Loucy (cell line): ENCODE results near the gene ISLR.

Source experiments
- CTCF ChIP-seq: fragments of 200-600 bp; sonication (generic); conservative IDR thresholded peaks from 2 replicates; pipeline ENCODE4 v1.5.1; 2014; ENCODE audit warnings: mild to moderate bottlenecking, antibody characterized with exemption, low read length
- EZH2phosphoT487 ChIP-seq: fragments of 200-600 bp; IDR thresholded peaks from 2 replicates; pipeline ENCODE4 v1.6.1; 2018; ENCODE audit warnings: antibody characterized with exemption, mild to moderate bottlenecking, moderate library complexity, borderline replicate concordance

- TF ChIP-seq CTCF (no peak), EZH2phosphoT487 (no peak)
Observed at GRCh38 chr15:74199297-74199652, 25.8 kb downstream of the ISLR start.
